ENCODE results near the gene DARS1.

DARS1 gene

DNA sequence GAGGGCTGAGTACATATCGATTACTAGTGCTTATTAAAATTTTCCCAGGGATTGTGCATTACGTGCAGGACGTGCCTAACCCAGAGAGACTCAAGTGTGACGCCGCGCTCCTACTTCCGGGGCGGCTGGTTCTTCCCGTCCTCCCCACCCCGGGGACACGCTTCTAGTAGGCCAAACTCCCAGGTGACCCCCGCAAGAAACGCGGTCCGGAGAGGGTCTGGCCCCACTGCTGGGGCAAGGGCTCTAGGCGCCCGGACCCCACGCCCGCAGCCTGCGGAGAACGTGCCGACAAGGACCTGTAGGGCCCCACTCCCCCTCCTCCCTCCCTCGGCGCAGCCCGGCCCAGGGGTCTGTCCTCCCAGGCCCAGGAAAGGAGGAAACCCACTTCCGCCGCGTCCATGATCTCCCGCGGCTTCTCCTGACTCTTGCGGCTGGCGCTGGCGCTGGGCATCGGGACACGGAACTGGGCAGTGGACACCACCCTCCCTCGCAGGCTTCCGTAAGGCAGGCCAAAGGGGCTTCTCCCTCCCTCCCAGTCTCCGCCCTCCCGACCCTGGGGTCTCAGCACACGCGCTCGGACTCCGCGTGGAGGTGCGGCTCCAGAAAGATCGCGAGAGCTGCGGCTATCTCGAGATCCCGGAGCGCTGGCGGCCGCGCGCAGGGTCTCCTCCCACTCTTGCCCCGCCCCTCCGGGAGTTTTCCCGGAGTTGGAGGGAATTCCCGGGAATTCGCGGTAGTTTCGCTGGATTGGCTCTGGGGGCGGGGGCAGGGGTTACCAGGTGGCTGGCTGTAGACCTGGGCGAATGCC is at the start of gene DARS1:
Gene DARS1, minus strand, starts transcription at position 609 of the 808 bp plus-strand sequence. Its CDS starts 158 bp downstream, at position 451.
- peak; percentile 63 for DNase-seq (ENCODE audit: low read depth)

DNA sequence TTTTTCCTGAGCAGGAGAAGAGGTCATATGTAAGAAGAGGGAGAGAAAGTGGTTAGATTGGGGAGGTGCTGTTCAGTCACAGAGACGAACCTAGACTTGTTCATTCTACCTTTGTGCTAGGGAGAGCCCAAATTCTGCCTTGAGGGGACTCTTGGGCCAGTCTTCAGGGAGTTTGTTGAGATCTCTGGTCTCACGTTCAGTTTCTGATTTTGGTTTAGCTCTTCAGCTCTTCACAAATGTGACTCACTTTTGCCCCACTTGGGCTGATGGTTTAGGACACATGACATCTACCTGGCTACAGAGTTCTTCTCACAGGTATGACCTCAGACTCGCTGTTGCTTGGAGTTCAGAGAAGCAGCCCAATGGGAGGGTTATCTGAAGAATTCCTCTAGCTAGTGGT is 49.2 kb upstream of the DARS1 start:
- no peak for DNase-seq (ENCODE audit: low read depth)

DNA sequence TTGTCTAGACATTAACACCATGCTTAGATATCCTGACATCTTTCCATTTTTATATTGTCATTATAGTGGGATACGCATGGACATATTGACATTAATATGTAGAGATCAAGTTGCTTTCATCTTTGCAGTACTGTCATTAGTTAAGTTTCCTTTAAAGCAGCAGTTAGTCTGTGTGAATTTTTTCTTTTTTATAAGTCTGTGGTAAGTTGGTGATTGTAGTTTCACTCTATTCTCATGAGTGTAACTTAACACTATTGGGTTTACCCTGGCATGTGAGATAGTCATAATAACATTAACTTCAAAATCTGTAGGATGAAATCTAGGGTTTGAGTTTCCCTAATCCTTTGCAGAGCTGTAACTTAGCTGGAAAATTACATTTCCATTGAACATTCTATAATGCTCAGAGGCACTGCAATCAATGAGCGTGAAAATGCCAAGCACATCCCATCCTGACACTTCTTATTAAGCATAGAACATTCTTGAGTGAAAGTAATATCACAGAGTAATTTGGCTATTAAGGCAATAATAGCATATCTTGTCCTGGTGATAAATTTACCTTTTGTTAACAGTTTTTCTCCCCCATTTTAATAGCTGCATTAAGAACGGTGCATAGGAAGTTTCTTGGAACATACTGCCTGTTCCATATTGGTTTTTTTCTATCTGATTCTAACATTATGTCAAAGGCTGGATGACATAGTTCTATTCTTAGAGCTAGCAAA is 47.5 kb upstream of the DARS1 start:
- DNase-seq (ENCODE audit: low read depth): no peak

DNA sequence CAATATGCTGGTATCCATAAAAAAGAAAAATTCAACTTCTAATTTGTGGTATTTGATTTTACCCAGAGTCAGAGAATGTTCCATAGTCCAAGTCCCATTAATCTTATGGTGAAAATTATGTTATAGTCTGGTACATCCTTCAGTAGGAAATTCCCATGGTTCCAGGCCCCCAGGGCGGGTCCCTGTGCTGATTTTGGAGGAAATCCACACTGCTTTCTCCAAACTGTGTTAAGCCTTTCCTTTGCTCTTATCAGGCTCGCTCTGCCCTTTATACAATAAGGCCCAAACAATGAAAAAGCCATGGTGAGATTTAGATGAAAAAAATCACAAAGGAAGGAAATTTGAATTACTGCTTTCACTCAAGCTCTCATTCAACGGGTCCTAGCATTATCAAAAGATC is 46.8 kb upstream of the DARS1 start:
- no peak for DNase-seq (ENCODE audit: low read depth)

DNA sequence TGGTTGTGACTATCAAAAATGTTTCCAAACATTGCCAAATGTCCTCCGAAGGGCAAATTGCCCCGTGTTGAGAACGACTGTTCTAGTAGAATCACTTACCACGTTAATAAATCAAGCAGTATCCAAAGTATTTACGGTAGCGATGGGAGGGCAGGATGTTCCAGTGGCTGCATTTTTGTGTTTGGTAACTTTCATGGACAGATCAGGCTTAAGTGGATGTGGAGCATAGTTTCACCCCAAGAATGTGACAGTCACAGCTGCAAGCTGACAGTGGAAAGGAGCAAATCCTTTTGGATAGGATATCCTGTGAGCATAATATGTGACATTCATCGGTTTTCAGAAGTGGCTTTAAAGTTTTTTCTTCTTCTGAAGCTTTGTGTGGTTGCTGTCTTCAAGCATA is 46.3 kb upstream of the DARS1 start:
- DNase-seq (ENCODE audit: low read depth): no peak

DNA sequence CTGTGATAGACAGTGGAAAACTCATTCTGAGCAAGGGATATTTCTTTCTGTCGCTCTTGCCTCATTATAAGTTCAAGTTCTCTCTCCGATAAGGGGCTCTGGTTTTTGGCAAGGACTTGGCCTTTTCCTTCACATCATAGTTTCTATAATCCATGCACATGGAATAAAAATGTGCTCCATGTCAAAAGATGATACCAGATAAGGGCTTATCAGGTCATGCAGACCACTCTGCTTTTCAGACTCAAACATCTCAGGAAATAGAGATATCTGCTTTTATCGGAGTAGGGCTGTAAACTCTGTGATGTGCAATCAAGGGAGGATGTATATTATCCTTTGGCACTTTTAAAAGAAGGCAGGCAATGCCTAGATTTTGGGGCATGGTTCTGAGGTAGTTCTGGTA is 45.0 kb upstream of the DARS1 start:
- no peak for DNase-seq (ENCODE audit: low read depth)

DNA sequence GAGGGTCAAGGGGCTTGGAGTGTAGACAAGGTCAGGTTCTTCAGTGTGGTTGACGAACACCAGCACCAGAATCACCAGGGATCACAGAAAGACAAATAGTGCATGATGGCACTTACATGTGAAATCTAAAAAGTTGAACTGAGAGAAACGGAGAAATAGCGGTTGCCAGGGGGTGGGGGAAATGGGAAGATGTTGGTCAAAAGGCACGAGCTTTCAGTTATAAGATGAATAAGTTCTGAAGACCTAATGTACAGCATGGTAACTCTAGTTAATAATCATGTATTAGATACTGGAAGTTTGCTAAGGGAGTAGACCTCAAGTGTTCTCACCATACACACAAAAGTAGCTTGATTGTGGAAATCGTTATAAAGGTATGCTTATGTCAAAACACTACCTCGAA is 43.7 kb upstream of the DARS1 start:
- DNase-seq (ENCODE audit: low read depth): no peak

DNA sequence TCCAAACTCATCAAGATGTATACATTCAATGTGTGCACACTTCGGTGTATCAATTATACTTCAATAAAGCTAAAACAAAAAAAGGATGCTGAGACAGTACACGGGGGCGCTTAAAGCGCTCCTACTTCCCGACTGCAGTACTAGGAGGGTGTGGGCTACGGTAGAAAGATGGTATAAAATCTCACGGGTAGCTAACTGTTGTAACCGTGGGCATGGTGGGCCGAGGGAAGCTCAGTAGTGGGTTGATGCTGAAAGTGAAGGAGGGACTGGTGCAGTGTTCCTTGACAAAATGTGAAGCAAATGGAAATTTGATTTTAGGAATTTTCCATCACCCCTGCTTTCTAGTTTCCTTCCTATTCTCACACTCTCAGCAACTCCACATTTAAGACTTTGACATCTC is 42.6 kb upstream of the DARS1 start:
- DNase-seq (ENCODE audit: low read depth): no peak

DNA sequence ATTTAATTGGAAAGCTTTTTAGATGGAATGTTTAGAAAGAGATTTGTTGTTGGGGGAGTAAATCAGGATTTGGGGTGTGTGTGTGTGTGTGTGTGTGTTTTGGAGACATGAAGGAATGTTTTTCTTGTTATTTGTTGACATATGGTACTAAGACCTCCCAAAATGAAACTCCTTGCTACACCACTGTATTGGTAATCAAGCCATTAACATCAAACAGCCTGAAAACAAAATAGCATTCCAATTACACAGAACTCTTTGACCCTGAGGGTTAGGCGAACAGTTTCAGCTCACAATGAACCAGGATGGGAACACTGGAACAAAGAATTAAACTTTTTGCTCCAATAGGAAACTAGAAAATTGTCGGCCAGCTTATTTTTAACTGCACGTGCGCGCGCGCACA is 41.7 kb upstream of the DARS1 start:
- no peak for DNase-seq (ENCODE audit: low read depth)

DNA sequence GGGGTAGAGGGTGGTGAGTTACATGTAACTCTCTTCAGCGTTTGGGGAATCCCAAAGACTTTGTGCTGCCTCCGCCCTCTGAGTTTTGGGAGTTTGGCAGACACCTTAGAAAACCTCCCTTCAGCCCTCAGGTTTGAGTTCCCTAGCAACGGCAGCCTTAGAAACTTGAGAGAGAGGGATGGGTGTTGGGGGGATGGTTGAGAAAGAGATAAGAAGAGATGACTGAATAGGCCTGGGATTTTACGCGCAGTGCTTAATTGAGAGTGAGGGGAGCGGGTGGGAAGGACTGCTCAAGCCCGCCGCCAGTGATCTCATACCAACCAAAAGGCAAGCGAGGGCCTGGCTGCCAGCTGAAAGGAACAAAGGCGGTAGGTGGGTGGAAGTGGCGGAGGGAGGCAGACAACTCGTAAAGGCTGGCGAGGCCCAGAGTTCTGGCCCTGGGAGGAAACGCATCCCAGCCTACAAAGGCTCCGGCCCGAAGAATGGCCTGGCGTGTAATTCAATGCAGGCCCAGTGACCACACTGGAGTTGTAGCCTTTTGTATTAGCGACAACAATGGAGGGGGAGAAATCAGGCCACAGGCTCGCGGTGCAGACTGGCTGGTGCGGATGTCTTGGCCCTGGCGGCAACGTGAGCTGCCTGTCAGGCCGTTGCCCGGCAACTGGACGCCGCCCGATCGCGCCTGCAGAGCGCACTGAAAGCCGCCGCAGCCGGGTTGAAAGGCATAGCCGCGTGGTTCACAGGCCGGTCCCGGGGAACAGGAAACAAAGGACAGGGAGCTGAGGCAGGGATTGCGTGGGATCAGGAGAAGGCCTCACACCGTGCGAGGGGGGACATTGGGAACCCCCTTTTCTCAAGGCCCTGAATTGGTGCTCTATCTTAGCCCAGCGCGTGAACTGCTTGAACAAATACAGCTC is 39.9 kb upstream of the DARS1 start:
- no peak for DNase-seq (ENCODE audit: low read depth)

DNA sequence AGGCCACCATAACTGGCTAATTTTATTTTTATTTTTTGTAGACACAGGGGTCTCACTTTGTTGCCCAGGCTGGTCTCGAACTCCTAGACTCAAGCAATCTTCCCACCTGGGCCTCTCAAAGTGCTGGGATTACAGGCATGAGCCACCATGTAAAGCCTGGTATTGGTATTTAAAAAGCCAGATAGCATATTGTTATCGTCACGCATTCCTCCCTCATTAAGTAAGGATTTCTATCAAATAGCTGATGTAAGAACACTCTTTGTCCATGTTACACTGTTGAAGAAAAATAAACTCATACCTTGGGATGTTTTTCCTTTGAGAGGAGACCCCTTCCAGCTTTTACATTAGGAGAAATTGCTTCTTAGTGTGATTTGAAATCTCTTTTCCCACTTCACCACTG is 39.2 kb upstream of the DARS1 start:
- no peak for DNase-seq (ENCODE audit: low read depth)

DNA sequence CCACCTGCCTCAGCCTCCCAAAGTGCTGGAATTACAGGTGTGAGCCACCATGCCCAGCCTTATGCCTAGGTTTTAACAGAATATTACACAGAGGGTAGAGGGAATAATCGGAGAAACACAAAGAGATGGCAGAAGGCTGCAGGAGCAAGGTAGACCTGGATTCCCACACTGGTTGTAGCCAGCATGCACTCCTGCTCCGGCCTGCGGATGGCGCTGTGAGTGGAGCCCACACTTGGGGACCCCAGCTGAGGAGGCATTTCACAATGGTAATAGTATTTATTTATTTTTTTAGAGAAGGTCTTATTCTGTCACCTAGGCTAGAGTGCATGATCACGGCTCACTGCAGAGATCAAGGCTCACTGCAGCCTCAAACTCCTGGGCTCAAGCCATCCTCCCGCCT is 38.8 kb upstream of the DARS1 start:
- no peak for DNase-seq (ENCODE audit: low read depth)

DNA sequence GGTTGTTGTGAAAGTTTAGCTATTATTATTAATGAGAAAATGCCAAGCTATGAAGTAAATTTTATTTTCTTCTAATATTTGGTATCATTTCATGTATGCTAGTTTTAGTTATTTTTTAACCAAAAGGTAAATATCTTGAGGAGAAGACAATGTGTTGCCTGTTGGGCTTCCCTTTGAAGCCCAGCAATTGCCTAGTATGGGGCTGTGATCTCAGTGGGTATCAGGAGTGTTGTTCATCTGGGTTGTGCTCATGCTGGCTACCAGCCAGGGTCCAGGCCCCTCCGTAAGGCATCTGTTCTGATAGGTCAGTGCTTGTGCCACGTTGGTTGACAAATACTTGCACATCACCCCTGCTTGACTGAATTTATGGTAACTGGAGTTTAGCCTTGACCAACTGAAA is 38.0 kb upstream of the DARS1 start:
- no peak for DNase-seq (ENCODE audit: low read depth)

DNA sequence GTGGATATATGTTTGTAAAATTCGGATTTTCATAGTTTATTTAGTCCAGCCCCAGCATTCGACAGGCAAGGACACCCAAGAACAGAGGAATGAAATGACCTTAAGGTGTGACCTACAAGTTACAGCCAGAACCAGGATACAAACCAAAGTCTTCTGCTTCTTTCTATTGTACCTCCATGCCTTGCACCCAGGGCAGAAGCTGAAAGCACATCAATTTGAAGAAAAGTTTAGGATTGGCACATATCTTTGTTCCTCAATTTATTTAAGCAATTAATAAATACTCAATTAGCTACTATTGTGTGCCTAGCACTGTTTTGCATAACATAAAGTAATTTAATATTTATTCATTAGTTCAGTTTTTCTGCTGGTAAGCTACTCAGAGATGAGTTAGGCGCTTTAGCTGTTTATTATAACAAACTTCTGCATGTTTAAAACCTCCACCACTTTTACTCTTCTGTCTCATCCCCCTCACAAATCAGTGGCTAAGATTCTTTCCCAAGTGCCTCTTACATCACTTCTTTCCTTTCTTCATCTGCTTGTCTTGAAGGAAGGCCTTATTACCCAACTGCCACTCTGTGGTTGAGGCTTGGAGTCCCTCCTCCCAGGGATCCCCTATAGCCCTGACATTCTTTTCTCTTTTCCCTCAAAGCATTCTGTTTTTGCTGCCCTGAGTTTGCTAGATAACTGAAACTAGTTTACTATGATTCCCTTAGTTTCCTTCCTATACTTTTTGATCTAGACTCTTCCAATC is 37.1 kb upstream of the DARS1 start:
- DNase-seq (ENCODE audit: low read depth): no peak

DNA sequence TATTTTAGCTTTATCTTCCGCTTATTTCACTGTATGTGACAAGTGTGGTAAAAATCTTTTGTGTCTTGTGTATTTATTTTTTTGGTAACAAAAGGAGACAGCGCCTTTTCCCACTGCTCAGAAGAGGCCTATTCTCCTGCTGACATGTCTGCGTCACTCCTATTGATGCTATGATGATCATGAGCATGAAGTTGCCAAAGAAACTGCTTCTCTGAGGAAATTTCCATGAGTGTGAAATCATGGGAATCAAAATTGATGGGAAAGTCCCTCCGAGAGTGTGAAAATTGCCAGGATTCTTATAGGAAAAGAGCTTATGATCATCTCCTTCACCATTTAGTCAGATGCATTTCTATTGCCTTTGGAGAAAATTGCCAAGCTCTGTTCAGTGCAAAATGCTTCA is 36.5 kb upstream of the DARS1 start:
- DNase-seq (ENCODE audit: low read depth): no peak

DNA sequence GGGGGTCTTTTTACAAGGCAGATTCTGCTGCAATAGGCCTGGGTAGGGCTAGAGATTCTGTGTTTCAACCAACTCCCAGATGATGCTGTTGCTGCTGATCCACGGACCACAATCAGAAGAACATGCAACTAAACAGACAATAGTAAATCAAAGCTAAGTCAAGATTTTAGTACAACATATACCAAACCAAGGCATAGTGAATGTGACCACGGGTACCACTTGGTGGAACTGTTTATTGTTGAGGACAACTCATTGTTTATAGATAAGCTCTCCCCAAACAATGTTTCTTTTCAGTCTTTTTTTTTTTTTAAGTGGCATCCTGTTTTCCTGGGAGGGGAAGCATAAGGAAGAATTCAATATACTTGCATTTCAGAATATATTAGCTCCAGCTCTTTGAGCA is 36.0 kb upstream of the DARS1 start:
- DNase-seq (ENCODE audit: low read depth): no peak

DNA sequence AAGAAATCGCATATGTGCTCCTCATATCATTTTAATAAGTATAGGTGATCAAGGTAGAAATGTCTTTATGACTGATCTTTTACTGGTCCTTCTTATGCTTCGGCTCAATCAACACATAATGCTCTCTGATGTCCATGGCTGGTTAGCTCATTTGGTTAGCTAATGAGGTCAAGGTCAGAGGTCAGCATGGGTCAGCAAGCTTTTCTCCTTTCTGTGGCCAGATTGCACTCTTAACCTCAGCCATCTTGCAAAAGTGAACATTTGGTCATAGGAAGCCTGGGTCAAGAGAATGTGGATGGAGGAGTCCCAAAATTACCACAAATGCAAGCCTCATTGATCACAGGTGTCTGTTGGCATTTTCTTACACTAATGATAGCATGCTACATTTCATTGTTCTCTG is 35.4 kb upstream of the DARS1 start:
- no peak for DNase-seq (ENCODE audit: low read depth)

DNA sequence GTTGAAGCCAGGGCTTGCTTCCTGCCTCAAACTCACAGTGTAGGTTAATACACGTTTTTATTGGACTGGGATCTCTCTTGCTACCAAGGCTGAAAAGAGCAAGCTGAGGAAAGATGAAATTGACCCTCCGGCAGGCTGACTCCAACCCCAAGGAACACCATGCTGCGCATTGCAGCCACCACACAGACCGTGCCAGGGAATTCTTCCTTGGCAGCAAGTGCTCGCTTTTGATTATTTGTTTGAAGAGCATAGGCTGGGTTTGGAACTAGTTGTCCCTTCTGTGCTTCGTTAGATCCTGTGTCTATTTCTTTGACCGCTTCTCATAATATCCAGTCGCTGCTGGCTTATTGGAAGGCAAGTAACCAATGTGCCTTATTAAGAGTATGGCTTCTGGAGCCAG is 34.4 kb upstream of the DARS1 start:
- DNase-seq (ENCODE audit: low read depth): no peak

DNA sequence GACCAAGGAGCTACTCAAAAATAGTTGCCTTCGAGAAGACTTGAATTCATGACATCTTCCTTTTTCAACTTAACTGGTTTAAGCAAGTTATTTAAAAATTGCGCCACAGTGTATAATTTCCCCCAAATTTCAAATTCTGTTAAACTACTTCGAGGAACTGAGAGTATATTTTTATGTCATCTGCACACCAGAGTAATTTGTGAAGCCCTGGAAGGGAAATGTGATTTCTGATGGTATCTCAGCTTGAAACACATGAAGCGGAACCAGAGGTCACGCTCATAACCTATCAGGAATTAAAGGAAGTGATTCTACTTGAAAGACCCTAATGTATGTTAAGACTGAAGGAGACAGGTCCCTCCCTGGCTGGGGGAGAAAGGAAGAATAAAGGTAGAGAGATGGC is 33.9 kb upstream of the DARS1 start:
- DNase-seq (ENCODE audit: low read depth): no peak

DNA sequence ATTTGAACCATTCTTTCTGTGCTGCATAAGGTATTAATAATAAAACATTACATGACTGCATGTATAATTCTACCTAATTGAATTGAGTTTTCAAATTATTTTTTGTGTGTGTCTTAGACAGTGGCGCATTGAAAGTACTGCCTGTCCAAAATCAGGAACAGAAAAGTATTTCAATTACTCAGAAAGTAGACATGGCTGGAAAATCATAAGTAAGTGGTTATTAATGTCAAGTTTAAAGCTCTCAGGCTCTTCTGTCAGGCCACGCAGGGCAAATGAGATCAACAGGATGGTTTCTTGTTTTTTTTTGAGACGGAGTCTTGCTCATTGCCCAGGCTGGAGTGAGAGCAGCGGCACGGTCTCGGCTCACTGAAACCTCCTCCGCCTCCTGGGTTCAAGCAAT is 32.4 kb upstream of the DARS1 start:
- DNase-seq (ENCODE audit: low read depth): no peak

DNA sequence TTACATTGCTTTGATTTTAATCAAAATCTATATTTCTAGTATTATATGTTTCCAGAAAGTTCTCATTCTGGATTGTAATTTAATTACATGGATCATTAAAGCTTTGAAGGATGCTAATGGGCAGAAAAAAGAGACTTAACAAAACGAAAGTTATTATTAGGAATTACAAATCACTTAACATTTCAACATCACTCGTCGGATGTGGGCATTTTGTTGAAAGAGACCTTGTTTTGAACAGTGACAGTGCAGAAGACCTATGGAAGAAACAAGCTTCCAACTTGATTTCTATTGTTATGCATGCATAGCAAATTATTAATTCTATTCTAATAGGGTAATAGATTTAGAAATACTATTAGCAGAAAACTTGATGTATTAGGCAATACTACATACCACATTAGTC is 31.4 kb upstream of the DARS1 start:
- no peak for DNase-seq (ENCODE audit: low read depth)

DNA sequence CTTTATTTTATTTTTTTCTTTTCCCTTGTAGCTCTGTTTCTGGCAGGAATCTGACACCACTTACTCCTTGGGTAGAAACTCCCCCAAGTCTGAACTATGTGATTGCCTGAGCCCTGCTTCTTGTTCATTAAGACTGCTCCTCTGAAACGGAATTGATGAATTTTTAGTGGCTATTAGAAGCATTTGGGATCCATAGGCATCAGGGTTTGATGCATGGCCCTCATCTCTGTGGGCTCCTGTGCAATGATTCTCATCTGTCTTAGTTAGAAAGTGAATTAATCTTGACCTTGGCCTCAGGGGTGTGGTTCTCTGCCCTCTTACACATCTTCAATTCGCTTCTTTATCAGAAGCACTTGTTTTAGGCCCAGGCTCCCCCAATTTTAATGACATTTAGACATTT is 31.0 kb upstream of the DARS1 start:
- no peak for DNase-seq (ENCODE audit: low read depth)

Measured in GM04503 (cell line).